SK-N-SH treated with all-trans-retinoic acid at 6 μM for 48 hours (cell line): ENCODE results near the gene STKLD1.

Experiments
- ARNTL ChIP-seq: fragments of 450-650 bp; formaldehyde crosslinking; IDR thresholded peaks from 2 replicates; pipeline ENCODE4 v1.5.0; 2020; ENCODE audit warnings: low read depth, mild to moderate bottlenecking, moderate library complexity, borderline replicate concordance
- GLIS3 ChIP-seq: fragments of 250-450 bp; sonication (Bioruptor Pico); IDR thresholded peaks from 2 replicates; pipeline ENCODE4 v1.5.0; 2020; ENCODE audit warnings: mild to moderate bottlenecking, moderate library complexity
- SNAI2 ChIP-seq: fragments of 250-450 bp; sonication (Bioruptor Pico); IDR thresholded peaks from 2 replicates; pipeline ENCODE4 v1.5.0; 2020; ENCODE audit warnings: mild to moderate bottlenecking, moderate library complexity
- TCF4 ChIP-seq: fragments of 250-450 bp; sonication (Bioruptor Pico); IDR thresholded peaks from 2 replicates; pipeline ENCODE4 v1.8.0; 2021; ENCODE audit warnings: mild to moderate bottlenecking, moderate library complexity, borderline replicate concordance
- ZNF8 ChIP-seq: fragments of 450-650 bp; formaldehyde crosslinking; IDR thresholded peaks from 2 replicates; pipeline ENCODE4 v1.5.0; 2020; ENCODE audit warnings: mild to moderate bottlenecking, moderate library complexity
- TF ChIP-seq, protein P1 (sequence below): fragments of 250-450 bp; sonication (Bioruptor Pico); IDR thresholded peaks from 2 replicates; pipeline ENCODE4 v1.5.1; 2020; ENCODE audit warnings: low read depth, mild to moderate bottlenecking, moderate library complexity

DNA sequence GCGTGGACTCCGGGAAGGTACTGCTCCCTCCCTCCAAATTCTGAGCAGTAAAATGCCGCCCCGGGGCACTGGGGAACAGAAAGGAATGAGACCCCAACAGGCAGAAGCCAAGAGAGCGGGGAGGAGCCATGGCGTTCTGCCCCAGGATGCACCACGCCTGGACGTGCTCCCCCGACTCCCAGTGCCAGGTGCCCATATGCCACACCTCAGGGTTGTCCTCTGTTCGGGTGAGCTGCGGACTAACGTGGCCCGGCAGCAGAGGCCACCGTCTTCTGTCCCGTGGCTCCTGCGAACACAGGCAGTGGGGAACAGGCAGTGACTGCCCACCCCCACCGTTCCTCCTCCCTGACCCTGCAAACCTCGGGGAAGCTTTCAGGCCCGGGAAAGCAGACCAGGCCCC, 44.9 kb upstream of the STKLD1 start:
- TF ChIP-seq GLIS3 (CRISPR knock-in tag), result no peak
- TF ChIP-seq, protein P1, sequence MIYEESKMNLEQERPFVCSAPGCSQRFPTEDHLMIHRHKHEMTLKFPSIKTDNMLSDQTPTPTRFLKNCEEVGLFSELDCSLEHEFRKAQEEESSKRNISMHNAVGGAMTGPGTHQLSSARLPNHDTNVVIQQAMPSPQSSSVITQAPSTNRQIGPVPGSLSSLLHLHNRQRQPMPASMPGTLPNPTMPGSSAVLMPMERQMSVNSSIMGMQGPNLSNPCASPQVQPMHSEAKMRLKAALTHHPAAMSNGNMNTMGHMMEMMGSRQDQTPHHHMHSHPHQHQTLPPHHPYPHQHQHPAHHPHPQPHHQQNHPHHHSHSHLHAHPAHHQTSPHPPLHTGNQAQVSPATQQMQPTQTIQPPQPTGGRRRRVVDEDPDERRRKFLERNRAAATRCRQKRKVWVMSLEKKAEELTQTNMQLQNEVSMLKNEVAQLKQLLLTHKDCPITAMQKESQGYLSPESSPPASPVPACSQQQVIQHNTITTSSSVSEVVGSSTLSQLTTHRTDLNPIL (CRISPR knock-in tag), result no peak
- no peak for TF ChIP-seq ARNTL (CRISPR knock-in tag)
- no peak for TF ChIP-seq ZNF8 (CRISPR knock-in tag)
- no peak for TF ChIP-seq TCF4 (CRISPR knock-in tag)
- TF ChIP-seq SNAI2, result no peak
